Measurements from ENCODE around the gene FAM222A.

GRCh38 chr12:109800536-109800935, 86.9 kb downstream of the FAM222A start:
- TF ChIP-seq CTCF (IDR thresholded peaks at IDR 0.05) (no peak), POLR2A (IDR thresholded peaks at IDR 0.05) (no peak)

Data from lower leg skin (tissue), 3 donors.